GM12878 (cell line): ENCODE data around the gene SLC22A31. TPM values are rescaled to one million over a fixed set of nuclear protein-coding genes. Genes with fewer than 3 reads are reported as not detected.

Source experiments
- ASH2L ChIP-seq: fragments of 300-600, 200-600 bp; sonication (generic); IDR thresholded peaks from 2 replicates; pipeline ENCODE4 v1.6.1; 2017; ENCODE audit warnings: low read depth, mild to moderate bottlenecking, borderline replicate concordance
- CBFB ChIP-seq: IDR thresholded peaks from 2 replicates; pipeline ENCODE4 v1.6.1; 2016; ENCODE audit warnings: antibody characterized with exemption, low read depth
- CHD4 ChIP-seq: fragments of 200-600 bp; sonication (generic); IDR thresholded peaks from 2 replicates; pipeline ENCODE4 v1.6.1; 2016; ENCODE audit warnings: mild to moderate bottlenecking
- EGR1 ChIP-seq, 2 experiments: IDR thresholded peaks; 1 replicate in 1 of 2; 2 replicates in 1 of 2; pipeline ENCODE4 v1.6.1; 2011 to 2012; ENCODE audit warnings: low read depth in 2 of 2, low read length in 2 of 2, borderline replicate concordance in 1 of 2, mild to moderate bottlenecking in 1 of 2, moderate library complexity in 1 of 2
- FOXK2 ChIP-seq: fragments of 450-650 bp; IDR thresholded peaks from 2 replicates; pipeline ENCODE4 v1.6.1; 2017; ENCODE audit warnings: mild to moderate bottlenecking, moderate library complexity
- IRF3 ChIP-seq: fragments of 450-650 bp; IDR thresholded peaks from 2 replicates; pipeline ENCODE4 v1.6.1; 2014; ENCODE audit warnings: mild to moderate bottlenecking
- IRF5 ChIP-seq: fragments of 450-650 bp; IDR thresholded peaks from 2 replicates; pipeline ENCODE4 v1.6.1; 2017; ENCODE audit warnings: borderline replicate concordance
- KLF5 ChIP-seq: fragments of 450-650 bp; IDR thresholded peaks from 2 replicates; pipeline ENCODE4 v1.6.1; 2014; ENCODE audit warnings: mild to moderate bottlenecking; ENCODE audit not compliant: partially characterized antibody
- MEF2B ChIP-seq: fragments of 450-650 bp; IDR thresholded peaks from 2 replicates; pipeline ENCODE4 v1.6.1; 2018; ENCODE audit warnings: mild to moderate bottlenecking, moderate library complexity; ENCODE audit not compliant: partially characterized antibody, poor library complexity, severe bottlenecking
- MTA2 ChIP-seq: fragments of 450-650 bp; IDR thresholded peaks from 2 replicates; pipeline ENCODE4 v1.6.1; 2016; ENCODE audit warnings: low read depth, mild to moderate bottlenecking, moderate library complexity
- MYB ChIP-seq: fragments of 150-350 bp; IDR thresholded peaks from 2 replicates; pipeline ENCODE4 v1.6.1; 2014; ENCODE audit warnings: mild to moderate bottlenecking, low read depth, low read length, borderline replicate concordance
- RAD21 ChIP-seq: IDR thresholded peaks from 2 replicates; pipeline ENCODE4 v1.6.1; 2011; ENCODE audit warnings: mild to moderate bottlenecking, low read depth, low read length, moderate library complexity; ENCODE audit not compliant: insufficient read depth
- SMAD5 ChIP-seq: IDR thresholded peaks from 2 replicates; pipeline ENCODE4 v1.6.1; 2016; ENCODE audit warnings: antibody characterized with exemption, low read depth
- ZBTB33 ChIP-seq: fragments of 450-650 bp; IDR thresholded peaks from 2 replicates; pipeline ENCODE4 v1.6.1; 2017; ENCODE audit warnings: mild to moderate bottlenecking
- ZNF274 ChIP-seq: IDR thresholded peaks from one replicate; pipeline ENCODE4 v1.8.0; 2011; ENCODE audit not compliant: insufficient read length, insufficient read depth
- polyA plus RNA-seq, 11 experiments: library from polyadenylated mRNA; depleted of rRNA in 4 of 11; unstranded in 6 of 11; stranded (reverse) in 5 of 11; fragments of >200 nt; fragmentation: Nextera tagmentation in 4 of 11; fragmentation: Illumina TruSeq in 1 of 11; extraction: Ambion mirVana in 4 of 11; extraction: Trizol in 1 of 11; gene quantifications; 1 replicate in 1 of 11; 2 replicates in 10 of 11; pipeline versions ENCODE4 v1.2.1 to v1.2.3, GENCODE V29; 2011 to 2016; ENCODE audit warnings: inconsistent platforms in 2 of 11, missing spikeins in 2 of 11, low read depth in 1 of 11
- total RNA-seq, 4 experiments: library from RNA; depleted of rRNA in 3 of 4; stranded (reverse); fragments of >200 nt in 3 of 4; fragmentation: Illumina TruSeq in 1 of 4; extraction: Trizol in 1 of 4; gene quantifications; 2 replicates each; pipeline versions ENCODE4 v1.2.1 to v1.2.3, GENCODE V29; 2013 to 2021
- TF ChIP-seq, protein P1 (sequence below): IDR thresholded peaks from 2 replicates; pipeline ENCODE4 v1.6.1; 2012; ENCODE audit warnings: low read depth, low read length, improper control_type of control experiment
- TF ChIP-seq, protein P2 (sequence below): fragments of 150-350 bp; IDR thresholded peaks from 2 replicates; pipeline ENCODE4 v1.6.1; 2016; ENCODE audit warnings: low read depth, low read length

The SLC22A31 gene
- total and polyA plus RNA-seq, 10 of the 15 experiments (the other 5 are each of a cell fraction or from before 2014, with no cell fraction given), result 0.13 to 0.24 (median 0.23) TPM; not detected in 7

DNA sequence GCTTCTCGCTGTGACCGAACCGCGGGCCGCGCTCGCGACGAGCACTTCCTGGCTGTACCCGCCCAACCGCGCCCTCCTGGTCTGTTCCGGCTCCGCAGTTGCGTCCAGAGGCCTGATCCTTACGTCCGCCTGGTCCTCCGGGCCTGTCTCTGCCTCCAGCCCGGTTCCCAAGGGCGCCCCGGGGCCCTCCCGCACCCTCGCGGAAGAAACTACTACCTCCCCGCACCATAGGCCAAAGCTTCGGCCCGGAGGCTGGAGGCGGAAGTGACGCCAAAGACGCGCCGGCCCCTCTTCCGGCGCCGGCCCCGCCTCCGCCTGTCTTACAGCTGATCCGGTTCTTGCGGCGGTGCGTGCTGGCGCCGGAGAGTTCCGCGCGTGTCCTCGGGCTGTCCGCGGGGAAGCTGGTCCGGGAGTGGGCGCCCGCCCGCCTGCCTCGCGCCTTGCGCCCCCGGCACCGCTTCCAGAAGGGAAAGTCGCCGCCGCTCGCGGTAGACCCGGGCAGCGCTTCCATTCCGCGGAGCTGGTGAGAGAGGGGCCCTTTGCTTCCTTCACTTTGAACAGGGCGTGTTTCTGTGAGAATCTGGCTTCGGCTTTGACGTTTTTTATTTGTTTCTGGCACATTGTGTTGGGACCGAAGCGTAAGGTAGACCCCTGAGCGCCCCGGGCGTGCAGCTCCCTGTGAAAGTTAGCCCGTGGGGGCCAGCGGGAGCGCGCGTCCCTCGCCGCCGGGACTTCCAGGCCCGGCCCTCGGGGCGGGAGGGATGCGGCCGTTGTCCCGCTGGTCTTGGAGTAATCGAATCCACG is 17.3 kb upstream of the SLC22A31 start, which contains the start of gene ZNF778 (continued):
- TF ChIP-seq, protein P1, sequence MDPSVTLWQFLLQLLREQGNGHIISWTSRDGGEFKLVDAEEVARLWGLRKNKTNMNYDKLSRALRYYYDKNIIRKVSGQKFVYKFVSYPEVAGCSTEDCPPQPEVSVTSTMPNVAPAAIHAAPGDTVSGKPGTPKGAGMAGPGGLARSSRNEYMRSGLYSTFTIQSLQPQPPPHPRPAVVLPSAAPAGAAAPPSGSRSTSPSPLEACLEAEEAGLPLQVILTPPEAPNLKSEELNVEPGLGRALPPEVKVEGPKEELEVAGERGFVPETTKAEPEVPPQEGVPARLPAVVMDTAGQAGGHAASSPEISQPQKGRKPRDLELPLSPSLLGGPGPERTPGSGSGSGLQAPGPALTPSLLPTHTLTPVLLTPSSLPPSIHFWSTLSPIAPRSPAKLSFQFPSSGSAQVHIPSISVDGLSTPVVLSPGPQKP, result peak; percentile 74
- TF ChIP-seq CBFB (no peak), ZNF274 (no peak), ASH2L (peak; percentile 88; the same call in 1 of the 2 replicates), MYB (no peak), IRF3 (no peak), CHD4 (no peak), EGR1 (IDR thresholded peaks at IDR 0.05; ENCODE audit: borderline replicate concordance in 1 of 2, low read depth in 2 of 2, low read length in 2 of 2) (peak in 1 of 2 experiments; percentile 63; a peak in 1 of 3 replicates), ZBTB33 (no peak), MTA2 (no peak), KLF5 (no peak), RAD21 (no peak), MEF2B (no peak), SMAD5 (peak; percentile 76), FOXK2 (no peak; the same call in 1 of the 2 replicates), IRF5 (no peak)
- TF ChIP-seq, protein P2, sequence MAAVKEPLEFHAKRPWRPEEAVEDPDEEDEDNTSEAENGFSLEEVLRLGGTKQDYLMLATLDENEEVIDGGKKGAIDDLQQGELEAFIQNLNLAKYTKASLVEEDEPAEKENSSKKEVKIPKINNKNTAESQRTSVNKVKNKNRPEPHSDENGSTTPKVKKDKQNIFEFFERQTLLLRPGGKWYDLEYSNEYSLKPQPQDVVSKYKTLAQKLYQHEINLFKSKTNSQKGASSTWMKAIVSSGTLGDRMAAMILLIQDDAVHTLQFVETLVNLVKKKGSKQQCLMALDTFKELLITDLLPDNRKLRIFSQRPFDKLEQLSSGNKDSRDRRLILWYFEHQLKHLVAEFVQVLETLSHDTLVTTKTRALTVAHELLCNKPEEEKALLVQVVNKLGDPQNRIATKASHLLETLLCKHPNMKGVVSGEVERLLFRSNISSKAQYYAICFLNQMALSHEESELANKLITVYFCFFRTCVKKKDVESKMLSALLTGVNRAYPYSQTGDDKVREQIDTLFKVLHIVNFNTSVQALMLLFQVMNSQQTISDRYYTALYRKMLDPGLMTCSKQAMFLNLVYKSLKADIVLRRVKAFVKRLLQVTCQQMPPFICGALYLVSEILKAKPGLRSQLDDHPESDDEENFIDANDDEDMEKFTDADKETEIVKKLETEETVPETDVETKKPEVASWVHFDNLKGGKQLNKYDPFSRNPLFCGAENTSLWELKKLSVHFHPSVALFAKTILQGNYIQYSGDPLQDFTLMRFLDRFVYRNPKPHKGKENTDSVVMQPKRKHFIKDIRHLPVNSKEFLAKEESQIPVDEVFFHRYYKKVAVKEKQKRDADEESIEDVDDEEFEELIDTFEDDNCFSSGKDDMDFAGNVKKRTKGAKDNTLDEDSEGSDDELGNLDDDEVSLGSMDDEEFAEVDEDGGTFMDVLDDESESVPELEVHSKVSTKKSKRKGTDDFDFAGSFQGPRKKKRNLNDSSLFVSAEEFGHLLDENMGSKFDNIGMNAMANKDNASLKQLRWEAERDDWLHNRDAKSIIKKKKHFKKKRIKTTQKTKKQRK, result no peak
